KG1 (cell line): ENCODE data around the gene OBSL1.

Experiments used
- DNase-seq: peaks from one replicate; lab custom pipeline; 2025; lab: John Stamatoyannopoulos, UW

OBSL1 gene

GRCh38 chr2:219512524-219513216 lies 58.7 kb downstream of the OBSL1 start:
- no peak for DNase-seq

- no peak for DNase-seq
Observed at GRCh38 chr2:219511547-219512325, 59.6 kb downstream of the OBSL1 start.

- no peak for DNase-seq
Observed at GRCh38 chr2:219510512-219511135, 60.7 kb downstream of the OBSL1 start.

GRCh38 chr2:219509780-219510511 lies 61.4 kb downstream of the OBSL1 start:
- peak; percentile 15 for DNase-seq

- DNase-seq, result no peak
Observed at GRCh38 chr2:219508971-219509779, 62.2 kb downstream of the OBSL1 start.

GRCh38 chr2:219508444-219508734 lies 63.0 kb downstream of the OBSL1 start:
- DNase-seq, result no peak

GRCh38 chr2:219507581-219508443 lies 63.5 kb downstream of the OBSL1 start:
- DNase-seq, result no peak

- DNase-seq, result no peak
Observed at GRCh38 chr2:219506802-219507526, 64.4 kb downstream of the OBSL1 start.

- no peak for DNase-seq
Observed at GRCh38 chr2:219506153-219506801, 65.1 kb downstream of the OBSL1 start.

GRCh38 chr2:219505585-219505984 lies 65.8 kb downstream of the OBSL1 start:
- DNase-seq, result no peak

GRCh38 chr2:219502618-219503017 lies 68.7 kb downstream of the OBSL1 start:
- no peak for DNase-seq

GRCh38 chr2:219501849-219502248 lies 69.5 kb downstream of the OBSL1 start:
- DNase-seq, result no peak
